SK-N-SH treated with all-trans-retinoic acid at 6 μM for 48 hours (cell line): Measurements from ENCODE around the gene PCNX3.

Experiments
- CREB5 ChIP-seq: fragments of 250-450 bp; sonication (Bioruptor Pico); IDR thresholded peaks from 2 replicates; pipeline ENCODE4 v1.5.1; 2020; ENCODE audit warnings: low read depth, mild to moderate bottlenecking, moderate library complexity
- PATZ1 ChIP-seq: fragments of 250-450 bp; sonication (Bioruptor Pico); IDR thresholded peaks from 2 replicates; pipeline ENCODE4 v1.8.0; 2020; ENCODE audit warnings: mild to moderate bottlenecking, moderate library complexity, borderline replicate concordance
- ZFP3 ChIP-seq: fragments of 250-450 bp; sonication (Bioruptor Pico); IDR thresholded peaks from 2 replicates; pipeline ENCODE4 v1.5.0; 2020; ENCODE audit warnings: mild to moderate bottlenecking, moderate library complexity

- TF ChIP-seq PATZ1 (CRISPR knock-in tag): no peak
- TF ChIP-seq CREB5 (CRISPR knock-in tag): no peak
- no peak for TF ChIP-seq ZFP3
Observed at GRCh38 chr11:65578134-65578533, 37.4 kb upstream of the PCNX3 start.
